Urothelium cell line (cell line): ENCODE data around the gene TLK2.
"Not testable (repeated sequence)": the region's sequence is repeated elsewhere in the genome, so short reads cannot be mapped to it uniquely, and the experiment has no call there.

ENCODE experiments used
- DNase-seq: peaks from one replicate; pipeline ENCODE4 v3.0.0; 2011; ENCODE audit warnings: low spot score, mixed read lengths
- FAIRE-seq: peaks from 2 replicates; lab custom pipeline; 2011; peaks lifted over from hg19 to GRCh38; lab: Jason Lieb, UNC

Gene TLK2

GRCh38 chr17:62479639-62480258, 1.1 kb downstream of the TLK2 start:
- not testable (repeated sequence) for FAIRE-seq, DNase-seq

GRCh38 chr17:62482553-62482952, 3.9 kb downstream of the TLK2 start:
- DNase-seq, FAIRE-seq: not testable (repeated sequence)

- FAIRE-seq, DNase-seq: not testable (repeated sequence)
Measured at GRCh38 chr17:62490990-62491389, 12.4 kb downstream of the TLK2 start.

- not testable (repeated sequence) for DNase-seq, FAIRE-seq
Measured at GRCh38 chr17:62493049-62493655, 14.5 kb downstream of the TLK2 start.

- DNase-seq, FAIRE-seq: not testable (repeated sequence)
Measured at GRCh38 chr17:62494073-62494472, 15.4 kb downstream of the TLK2 start.

- DNase-seq, FAIRE-seq: not testable (repeated sequence)
Measured at GRCh38 chr17:62496344-62496743, 17.7 kb downstream of the TLK2 start.

- not testable (repeated sequence) for DNase-seq, FAIRE-seq
Measured at GRCh38 chr17:62498796-62499195, 20.2 kb downstream of the TLK2 start.

GRCh38 chr17:62500463-62500862, 21.8 kb downstream of the TLK2 start:
- not testable (repeated sequence) for DNase-seq, FAIRE-seq

- not testable (repeated sequence) for FAIRE-seq, DNase-seq
Measured at GRCh38 chr17:62504857-62505256, 26.2 kb downstream of the TLK2 start.

- not testable (repeated sequence) for DNase-seq, FAIRE-seq
Measured at GRCh38 chr17:62507191-62507836, 28.7 kb downstream of the TLK2 start.

GRCh38 chr17:62510247-62510819, 31.7 kb downstream of the TLK2 start:
- FAIRE-seq, DNase-seq: not testable (repeated sequence)

GRCh38 chr17:62511014-62511413, 32.4 kb downstream of the TLK2 start:
- not testable (repeated sequence) for DNase-seq, FAIRE-seq

GRCh38 chr17:62516376-62516775, 37.8 kb downstream of the TLK2 start:
- FAIRE-seq, result not testable (repeated sequence)

GRCh38 chr17:62521295-62521694, 42.7 kb downstream of the TLK2 start:
- not testable (repeated sequence) for DNase-seq, FAIRE-seq

More at GRCh38 chr17:62516376-62516775, 37.8 kb downstream of the TLK2 start:
- not testable (repeated sequence) for DNase-seq

GRCh38 chr17:62524077-62524476, 45.5 kb downstream of the TLK2 start:
- not testable (repeated sequence) for FAIRE-seq, DNase-seq

GRCh38 chr17:62525317-62525716, 46.7 kb downstream of the TLK2 start:
- not testable (repeated sequence) for DNase-seq, FAIRE-seq

- DNase-seq, FAIRE-seq: not testable (repeated sequence)
Measured at GRCh38 chr17:62530936-62531335, 52.3 kb downstream of the TLK2 start.

GRCh38 chr17:62536557-62536956, 57.9 kb downstream of the TLK2 start:
- not testable (repeated sequence) for FAIRE-seq, DNase-seq

- DNase-seq, FAIRE-seq: not testable (repeated sequence)
Measured at GRCh38 chr17:62541073-62541472, 62.4 kb downstream of the TLK2 start.

- peak; percentile 92 for FAIRE-seq
Measured at GRCh38 chr17:62543278-62543775, 64.7 kb downstream of the TLK2 start.

GRCh38 chr17:62546066-62546465, 67.4 kb downstream of the TLK2 start:
- not testable (repeated sequence) for FAIRE-seq, DNase-seq

More at GRCh38 chr17:62543278-62543775, 64.7 kb downstream of the TLK2 start:
- not testable (repeated sequence) for DNase-seq
